NCI-H446 treated with DMSO at 0.1 percent for 48 hours (cell line): ENCODE measurements around the gene SMARCA2.

Source experiments
- DNase-seq: peaks from one replicate; lab custom pipeline; 2025; lab: John Stamatoyannopoulos, UW

The SMARCA2 gene

DNA sequence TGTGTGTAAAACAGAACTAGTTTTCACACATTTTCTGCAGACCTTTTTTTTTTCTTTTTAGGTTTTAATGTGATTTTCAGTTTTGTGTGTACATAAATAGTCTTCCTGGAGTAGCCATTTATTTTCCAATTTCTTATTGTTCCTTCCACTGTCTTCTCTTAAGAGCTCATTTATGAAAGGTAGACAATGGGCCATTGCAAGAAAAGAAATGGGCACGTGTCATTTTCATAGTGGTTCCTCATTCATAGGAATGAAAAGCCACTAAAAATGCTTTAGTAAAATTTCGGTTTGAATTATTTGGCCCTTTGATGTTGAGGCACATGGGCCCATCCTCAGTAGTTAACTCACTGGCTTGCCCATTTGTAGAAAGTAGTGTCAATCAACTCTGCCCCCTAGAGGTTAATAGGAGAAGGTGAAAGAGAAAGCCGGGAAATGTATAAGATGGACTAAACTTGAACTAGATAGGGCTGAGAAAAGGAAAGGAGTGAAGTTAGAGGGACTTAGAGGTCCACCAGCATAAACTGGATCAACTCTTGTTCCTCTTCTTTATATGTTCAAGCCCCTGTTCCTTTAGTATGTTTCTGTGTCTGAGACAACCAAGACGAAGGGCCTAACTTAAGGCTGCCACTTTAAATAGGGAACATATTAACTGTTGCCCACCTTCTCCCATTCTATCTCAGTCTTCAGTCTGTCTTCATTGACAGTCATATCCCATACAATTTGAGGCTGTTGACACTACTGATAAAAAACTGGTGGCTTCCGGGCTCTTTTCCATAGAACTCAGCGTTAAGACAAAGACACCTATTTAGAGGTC lies 72.6 kb downstream of the SMARCA2 start:
- peak; percentile 45 for DNase-seq

GRCh38 chr9:2093920-2094597 lies 78.9 kb downstream of the SMARCA2 start:
- no peak for DNase-seq

GRCh38 chr9:2096376-2096970 lies 81.3 kb downstream of the SMARCA2 start:
- DNase-seq = no peak

DNA sequence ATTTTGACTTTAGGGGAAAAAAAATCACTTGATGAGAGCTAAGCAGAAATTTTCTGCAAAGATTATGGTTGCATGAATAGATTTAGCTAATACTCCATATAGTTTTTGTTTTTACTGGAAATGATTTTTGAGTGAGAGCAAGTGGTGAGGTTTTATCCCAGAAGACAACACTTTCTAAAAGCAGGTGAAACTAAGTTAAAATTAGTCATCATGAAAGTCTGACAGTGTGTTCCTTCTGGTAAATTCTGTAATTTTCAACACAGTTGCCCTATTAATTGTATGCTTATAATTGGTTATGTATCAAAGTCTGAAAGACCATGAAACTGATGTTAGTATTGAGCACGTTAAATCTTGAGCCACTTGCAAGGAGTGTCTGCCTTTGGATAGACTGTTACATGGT lies 91.5 kb downstream of the SMARCA2 start:
- no peak for DNase-seq

DNA sequence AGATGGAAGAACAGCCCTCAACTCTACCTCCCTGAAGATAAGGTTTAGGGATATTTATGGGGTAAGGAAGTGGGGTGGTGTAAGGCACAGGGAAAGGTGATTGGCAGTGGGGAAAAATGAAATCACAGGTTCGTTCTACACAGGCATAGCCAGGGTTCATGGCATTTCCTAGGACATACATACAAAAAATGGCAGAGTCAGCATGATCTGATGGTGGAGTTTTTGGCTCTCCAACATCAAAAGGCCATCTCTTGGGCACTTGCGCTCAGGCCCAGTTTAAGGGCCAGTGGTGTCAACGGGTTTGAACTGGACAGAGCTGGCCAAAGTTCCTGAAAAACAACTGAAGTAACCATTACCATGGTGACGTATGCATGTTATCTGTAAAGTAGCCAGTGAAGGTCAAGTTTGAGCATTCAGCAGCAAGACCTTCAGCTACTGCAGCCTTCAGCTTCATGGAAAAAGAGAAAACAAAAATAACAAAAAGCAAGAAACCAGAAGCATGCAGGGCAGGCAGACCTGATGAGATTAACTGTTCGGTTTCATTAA lies 92.8 kb downstream of the SMARCA2 start:
- no peak for DNase-seq

DNA sequence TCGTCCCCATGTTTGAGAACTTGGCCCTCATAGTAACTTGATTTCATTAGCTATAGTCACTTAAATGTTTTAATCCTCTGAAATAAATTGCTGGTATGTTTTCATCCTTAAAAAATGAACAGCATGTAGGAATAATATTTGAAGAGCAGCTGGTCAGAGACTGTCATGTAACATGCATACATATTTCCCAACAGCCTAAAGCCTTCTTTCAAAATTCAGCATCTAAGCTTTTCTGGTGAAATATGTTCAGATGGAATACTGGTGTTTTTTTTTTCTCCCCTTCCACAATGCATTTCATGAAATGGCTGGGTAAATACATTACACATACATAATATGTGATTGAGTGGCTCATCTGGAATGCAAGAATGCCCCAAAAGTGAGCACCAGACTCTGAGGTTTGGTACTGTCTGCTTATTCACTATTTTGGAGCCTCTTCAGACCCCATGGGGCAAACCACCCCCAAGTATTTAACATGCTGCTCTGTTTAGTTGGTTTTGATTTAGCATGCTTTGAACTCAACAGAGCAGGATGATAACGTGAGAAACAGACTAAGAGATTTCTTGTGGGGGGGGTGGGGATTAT lies 94.0 kb downstream of the SMARCA2 start:
- DNase-seq = no peak

DNA sequence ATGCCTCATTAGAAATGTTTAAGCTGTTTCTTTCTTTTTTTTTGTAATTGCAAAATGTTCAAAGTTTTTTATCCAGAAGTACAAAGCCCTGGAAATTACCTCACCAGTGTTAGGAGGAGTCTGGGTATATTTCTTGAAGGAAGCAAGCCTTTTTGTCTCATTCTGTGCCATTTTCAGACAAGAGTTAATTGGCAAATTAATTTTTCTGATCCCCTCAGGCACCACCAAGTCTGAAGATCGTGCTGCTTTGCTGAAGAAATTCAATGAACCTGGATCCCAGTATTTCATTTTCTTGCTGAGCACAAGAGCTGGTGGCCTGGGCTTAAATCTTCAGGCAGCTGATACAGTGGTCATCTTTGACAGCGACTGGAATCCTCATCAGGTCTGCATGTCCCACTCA lies 94.9 kb downstream of the SMARCA2 start:
- DNase-seq = no peak

- no peak for DNase-seq
Measured at GRCh38 chr9:2116073-2116472, 100.9 kb downstream of the SMARCA2 start.

- DNase-seq = no peak
Measured at GRCh38 chr9:2117527-2117926, 102.4 kb downstream of the SMARCA2 start.

DNA sequence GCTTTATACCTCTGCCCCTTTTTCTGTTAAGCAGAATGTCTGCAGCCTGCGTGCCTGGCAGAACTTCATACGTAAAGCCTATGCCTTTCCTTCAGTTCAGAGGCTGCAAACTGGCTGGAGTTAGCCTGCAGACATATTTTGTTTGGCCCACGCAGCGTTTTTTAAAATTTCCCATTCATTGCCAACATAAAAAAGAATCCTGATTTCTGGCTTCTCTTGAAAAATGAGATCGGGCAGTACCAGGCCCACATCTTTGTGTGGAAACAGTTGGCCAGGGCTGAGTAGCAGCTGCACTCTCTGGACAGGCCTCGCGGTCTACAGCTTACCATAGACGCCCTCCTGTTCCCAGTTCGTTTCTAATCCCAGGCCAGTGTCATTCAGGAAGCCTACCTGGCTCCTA lies 104.4 kb downstream of the SMARCA2 start:
- DNase-seq = no peak

- no peak for DNase-seq
Measured at GRCh38 chr9:2120926-2121689, 106.0 kb downstream of the SMARCA2 start.

- no peak for DNase-seq
Measured at GRCh38 chr9:2122299-2122698, 107.2 kb downstream of the SMARCA2 start.

DNA sequence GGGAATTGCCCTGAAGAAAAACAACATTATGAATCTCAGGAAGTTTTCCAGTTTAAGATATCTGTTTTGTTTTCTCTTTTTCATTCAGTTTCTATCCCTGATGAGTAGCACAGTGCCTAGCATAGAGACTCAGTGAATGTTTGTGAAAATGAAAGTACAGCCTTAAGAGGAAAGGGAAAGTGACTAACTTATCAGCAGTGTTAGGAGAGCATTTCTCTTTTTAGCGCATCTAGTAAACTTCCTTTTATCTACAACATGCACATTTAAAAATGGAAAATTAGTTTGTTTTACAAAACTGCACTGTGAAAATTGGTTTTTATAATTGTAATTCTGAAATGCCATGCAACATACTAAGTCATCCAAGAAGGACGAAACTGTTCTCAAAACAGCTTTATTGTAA lies 110.8 kb downstream of the SMARCA2 start:
- DNase-seq = no peak

GRCh38 chr9:2126331-2126803 lies 111.2 kb downstream of the SMARCA2 start:
- no peak for DNase-seq

DNA sequence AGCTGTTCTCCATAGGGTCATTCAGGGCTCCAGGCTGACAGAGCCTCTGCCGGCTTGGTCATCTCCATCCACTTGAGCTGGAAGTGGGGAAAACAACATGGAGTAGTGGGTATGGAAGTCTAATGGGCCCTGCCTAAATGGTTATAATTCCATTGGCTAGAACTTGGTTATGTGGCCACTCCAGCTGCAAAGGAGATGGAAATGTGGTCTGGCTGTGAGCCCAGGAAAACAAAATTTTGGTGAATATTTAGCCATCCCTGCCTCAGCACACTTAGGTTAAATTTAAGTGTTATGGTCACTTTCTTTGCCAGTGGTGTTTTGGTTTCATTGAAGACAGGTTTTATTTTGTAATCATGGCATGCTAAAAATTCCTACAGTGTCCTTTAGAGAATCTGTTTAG lies 112.3 kb downstream of the SMARCA2 start:
- DNase-seq = no peak

GRCh38 chr9:2128141-2128540 lies 113.0 kb downstream of the SMARCA2 start:
- no peak for DNase-seq

DNA sequence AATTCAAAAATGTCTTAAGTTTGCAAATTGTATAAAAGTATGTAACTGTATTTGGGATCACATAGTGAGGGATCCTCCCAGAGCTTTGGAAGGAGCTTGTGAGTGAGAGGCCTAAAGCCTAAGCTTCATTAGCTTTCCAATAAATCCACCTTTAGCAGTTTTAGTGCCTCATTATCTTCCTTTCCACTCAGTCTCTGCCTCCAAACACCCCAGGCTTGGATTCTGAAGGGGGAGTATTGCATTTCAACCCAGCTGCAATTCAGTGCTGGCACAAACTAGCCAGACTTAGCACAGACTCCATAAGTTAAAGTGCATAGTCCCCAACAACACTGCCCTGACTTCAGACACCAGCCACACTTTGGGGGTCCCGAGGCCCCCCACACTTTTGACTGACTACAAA lies 113.5 kb downstream of the SMARCA2 start:
- no peak for DNase-seq

- DNase-seq = no peak
Measured at GRCh38 chr9:2130941-2131340, 115.8 kb downstream of the SMARCA2 start.

DNA sequence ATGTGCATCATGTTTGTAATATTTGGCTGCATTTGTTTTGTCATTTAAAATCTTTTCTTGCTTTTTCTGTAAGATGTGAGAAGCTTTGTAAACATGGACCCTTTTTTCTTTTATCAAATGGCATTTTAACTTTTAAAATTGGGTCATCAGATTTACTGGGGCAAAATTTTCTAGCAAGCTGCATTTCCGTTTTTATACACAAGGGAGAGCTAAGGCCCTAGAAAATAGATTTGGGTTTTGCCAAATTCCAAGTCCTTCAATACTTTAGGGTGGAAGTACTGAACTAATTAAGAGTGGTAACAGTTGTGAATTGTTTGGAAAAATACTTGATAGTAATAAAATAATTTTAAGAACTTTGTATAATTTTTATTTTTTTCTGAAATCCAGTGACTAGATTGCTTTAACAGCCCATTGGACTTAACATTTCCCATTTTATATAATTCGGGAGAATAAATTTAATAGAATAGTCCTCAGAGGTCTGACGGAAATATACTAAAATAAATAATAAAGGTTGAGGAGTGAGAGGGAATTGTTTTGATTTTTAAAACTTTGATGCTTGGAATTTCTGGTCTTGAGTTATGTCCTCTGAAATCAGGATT lies 117.4 kb downstream of the SMARCA2 start:
- DNase-seq = peak; percentile 35

GRCh38 chr9:2134391-2134790 lies 119.2 kb downstream of the SMARCA2 start:
- DNase-seq = no peak

- no peak for DNase-seq
Measured at GRCh38 chr9:2138646-2139045, 123.5 kb downstream of the SMARCA2 start.
